Midbrain (tissue), 1 donor: ENCODE measurements around the gene KRTAP10-7.
"Not testable (repeated sequence)": the region's sequence is repeated elsewhere in the genome, so short reads cannot be mapped to it uniquely, and the experiment has no call there.

ENCODE experiments used
- DNase-seq: peaks from one replicate; lab custom pipeline; 2025; lab: John Stamatoyannopoulos, UW

The KRTAP10-7 gene

DNA sequence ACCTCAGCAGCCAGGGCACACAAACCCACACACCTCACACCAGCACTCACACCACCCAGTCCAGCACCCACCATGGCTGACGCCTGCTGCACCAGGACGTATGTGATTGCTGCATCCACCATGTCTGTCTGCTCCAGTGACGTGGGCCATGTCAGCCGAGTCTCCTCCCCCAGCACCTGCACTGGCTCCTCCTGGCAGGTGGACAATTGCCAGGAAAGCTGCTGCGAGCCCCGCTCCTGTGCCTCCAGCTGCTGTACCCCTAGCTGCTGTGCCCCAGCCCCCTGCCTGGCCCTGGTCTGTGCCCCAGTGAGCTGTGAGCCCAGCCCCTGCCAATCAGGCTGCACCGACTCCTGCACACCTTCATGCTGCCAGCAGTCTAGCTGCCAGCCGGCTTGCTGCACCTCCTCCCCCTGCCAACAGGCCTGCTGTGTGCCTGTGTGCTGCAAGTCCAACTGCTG is 11.7 kb downstream of the KRTAP10-7 start, which contains the start of gene KRTAP10-8:
Gene KRTAP10-8, plus strand, starts transcription at position 51 of the 458 bp plus-strand sequence. Its CDS starts 22 bp downstream, at position 73.
- no peak for DNase-seq

DNA sequence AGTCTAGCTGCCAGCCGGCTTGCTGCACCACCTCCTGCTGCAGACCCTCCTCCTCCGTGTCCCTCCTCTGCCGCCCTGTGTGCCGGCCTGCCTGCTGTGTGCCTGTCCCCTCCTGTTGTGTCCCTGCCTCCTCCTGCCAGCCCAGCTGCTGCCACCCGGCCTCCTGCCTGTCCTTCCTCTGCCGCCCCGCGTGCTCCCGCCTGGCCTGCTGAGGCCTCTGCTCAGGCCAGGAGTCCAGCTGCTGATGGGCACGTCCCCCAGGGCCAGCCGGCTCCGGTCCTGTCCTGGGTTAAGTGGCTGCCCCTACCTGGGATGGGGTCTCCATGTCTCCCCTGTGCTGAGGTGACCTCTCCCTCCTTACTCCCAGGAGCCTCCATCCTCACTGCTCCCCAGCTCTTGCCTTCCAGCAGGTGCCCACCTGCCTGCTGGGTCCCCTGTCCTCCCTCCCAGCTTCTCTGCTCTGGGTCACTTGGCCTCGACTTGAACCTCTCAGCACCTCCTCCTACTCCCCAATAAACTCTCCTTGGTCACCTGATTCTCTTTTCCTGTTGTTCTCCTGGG is 12.4 kb downstream of the KRTAP10-7 start:
- DNase-seq: no peak

DNA sequence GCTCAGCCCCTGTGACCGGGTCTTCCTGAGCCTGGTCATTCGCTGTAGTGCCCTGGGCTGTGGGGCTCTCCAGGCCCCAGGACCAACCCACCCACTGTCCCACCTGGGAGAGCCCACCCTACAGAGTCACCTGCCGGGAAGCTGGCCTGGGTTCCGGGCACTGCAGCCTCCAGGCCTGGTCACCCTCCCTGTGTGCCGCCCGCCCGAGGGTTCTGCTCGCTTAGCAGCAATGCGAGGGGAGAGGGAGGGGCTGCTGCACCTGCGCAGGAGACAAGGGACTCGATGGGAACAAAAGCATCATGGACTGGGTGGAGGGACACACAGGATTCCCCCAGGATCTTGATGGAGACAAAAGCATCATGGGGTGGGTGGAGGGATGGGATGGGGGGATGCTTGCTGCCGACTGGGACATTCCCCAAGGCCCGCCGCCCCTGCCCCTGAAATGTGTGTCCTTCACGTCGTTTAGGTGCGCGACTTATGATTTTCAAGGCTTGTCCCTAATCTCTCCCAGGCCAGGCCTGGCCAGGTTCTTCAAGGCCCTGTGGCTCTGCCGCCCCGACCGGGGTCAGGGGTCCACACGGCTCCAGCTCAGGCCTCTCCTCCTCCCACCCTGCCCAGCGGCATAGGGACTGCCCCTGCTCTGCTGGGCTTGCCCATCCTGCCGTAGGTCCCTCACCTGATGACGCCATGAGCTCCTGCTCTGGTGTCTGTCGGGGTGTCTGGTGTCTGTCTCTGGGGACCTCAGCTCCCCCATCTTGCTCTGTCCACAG is 13.2 kb downstream of the KRTAP10-7 start:
- DNase-seq: no peak

DNA sequence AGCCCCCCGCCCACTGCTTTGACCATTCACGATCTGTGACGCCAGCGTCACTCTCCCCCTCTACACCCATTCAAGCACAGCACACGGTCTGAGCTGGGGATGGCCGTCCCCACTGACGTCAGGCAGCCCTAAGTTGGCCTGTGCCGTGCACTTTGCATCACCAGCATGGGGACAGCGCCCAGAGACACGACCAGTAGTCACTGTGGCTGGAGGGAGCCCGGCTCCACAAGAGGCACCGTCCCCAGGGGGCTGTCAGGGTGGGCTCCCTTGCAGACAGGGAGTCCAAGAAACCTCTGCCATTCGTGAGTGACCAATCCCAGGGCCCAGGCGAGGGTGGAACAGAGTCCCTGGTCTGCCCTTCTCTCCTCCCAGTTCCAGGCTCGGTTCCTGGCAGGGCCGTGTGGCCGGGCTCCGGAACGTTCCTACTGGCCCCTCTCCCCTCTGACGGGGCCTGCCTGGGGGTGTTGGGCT is 13.8 kb downstream of the KRTAP10-7 start:
- DNase-seq: no peak

DNA sequence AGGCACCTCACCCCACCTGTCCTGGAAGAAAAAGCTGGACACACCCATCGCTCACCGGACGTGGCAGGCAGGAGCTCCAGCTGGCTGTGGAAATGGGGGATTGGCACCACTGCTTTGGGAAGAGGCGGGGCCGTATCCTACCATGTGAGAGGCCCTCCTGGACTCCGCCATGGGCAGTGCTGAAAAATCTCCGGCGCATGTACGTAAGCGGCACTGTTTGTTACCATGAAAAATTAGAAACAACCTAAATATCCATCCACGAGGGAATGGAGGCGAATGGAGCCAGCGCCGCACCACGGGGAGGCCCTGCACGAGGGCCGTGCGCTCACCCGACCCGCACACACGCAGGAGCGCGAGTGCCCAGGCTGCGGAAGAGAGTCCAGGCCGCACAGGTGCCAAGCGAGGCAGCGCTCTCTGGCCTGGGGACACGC is 14.6 kb downstream of the KRTAP10-7 start:
- no peak for DNase-seq

DNA sequence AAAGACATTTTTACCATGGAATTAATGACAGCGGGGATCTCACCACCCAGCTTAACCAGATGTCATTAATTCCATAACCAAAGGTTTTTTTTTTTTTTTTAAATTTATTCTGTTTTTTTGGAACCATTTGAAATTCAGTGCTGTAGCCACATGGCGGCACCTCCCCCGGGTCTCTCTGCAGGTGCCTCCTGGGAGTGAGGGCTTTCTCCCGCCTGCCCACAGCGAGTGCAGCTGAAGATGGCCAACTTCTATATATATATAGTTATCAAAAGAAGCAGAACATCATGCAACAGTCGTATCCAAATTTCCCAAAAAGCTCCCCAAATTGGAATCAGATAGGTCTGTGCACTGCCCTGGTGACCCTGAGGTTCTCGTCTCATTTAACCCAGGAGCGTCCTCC is 15.1 kb downstream of the KRTAP10-7 start:
- no peak for DNase-seq

DNA sequence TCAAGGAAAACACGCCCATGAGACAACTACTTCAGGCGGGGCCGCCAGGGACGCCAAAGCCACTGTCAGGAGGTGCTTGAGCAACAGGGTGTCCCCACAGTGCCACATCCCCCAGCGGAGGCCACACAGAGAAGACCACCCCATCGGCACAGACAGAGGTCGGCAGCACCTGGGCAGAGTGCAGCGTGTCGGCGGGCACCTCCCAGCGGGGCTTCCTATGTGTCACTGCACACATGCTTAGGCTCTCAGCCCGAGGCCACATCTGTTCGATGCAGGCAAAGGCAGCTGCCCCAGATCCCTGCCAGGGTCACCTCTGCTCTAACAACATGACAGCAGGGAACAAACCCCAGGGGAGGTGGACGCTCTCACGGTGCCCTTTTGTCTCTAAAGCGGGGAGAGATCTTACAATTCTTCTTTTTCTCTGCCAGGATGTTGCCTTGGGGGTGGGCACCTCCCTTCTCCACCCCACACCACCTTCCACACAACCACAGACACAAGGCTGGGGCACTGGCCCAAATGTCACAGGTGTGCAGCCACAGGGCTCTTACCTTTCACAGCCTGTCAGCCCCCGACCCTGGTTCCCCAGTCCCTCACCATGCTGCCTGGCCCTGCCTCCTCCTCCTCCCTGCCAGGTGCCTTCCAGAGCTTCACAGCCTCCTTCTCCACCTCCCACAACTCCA is 15.7 kb downstream of the KRTAP10-7 start:
- no peak for DNase-seq

DNA sequence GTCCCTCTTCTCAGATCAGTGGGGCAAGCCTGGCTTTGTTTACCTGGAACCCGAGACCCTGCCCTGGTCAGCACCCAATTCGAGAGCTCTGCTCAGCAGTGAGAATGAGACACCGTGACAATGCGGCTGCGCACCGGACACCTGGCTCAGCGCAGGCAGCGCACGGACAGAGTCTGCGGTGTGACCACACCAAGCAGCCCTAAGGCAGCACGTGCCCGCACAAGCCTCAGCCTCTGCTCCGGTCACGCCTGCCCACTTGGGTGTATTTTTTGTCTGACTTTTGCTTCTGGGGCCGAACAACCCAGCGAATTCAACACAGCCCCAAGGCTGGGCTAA is 16.2 kb downstream of the KRTAP10-7 start:
- no peak for DNase-seq

DNA sequence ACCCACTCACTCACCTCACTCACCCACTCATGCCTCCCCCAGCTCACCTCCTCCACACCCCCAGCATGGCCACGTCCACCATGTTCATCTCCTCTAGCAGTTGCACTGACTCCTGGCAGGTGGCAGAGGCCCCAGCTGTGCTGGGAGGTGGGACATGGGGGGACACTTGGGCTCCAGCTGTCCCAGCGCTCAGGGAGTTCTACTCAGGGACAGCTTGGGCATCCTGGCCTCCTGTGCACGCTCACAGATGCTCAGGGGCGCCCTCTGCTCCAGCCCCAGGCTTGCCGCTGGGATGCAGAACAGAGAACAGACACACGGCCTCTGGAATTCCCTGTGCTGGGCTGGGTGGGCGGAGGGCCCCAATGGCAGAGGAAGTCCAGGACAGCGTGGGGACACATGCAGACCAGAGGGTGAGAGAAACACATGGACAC is 16.7 kb downstream of the KRTAP10-7 start:
- DNase-seq: no peak

DNA sequence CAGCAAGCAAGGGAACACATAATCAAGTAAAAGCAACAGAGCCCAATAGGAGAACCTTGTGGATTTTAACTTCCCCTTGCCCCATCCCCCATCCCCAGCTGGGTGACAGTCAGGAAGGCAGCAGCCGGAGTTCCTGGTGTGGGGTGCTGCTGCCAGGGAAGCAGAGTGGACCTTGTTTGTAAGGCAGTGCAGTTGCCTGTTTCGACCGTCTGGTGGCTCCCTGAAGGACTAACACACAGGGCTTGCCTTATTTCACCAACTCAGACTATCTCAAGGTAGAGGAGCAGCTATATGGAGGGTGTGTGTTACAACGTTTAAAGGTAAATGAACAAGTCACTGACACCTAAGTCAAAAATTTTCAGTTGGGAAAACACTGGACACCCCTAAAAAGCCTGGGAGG is 18.1 kb downstream of the KRTAP10-7 start:
- DNase-seq: no peak

DNA sequence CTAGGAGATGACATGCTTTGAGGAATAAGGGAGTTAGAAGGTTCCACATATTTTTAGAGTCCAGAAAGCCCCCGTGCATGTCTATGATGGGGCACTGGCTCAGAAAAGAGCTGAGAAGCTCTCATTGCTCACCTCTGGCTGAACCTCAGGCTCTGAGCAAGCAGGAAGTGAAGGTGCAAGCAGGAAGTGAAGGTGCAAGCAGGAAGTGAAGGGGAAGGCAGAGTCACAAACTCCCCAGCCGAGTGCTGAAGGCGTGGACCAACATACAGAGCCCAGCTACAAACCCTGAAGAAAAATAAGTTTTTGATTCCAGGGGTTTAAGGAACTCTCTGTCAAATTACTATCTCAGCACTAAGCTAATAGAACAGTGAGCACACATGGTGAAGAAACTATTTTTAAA is 18.5 kb downstream of the KRTAP10-7 start:
- no peak for DNase-seq

DNA sequence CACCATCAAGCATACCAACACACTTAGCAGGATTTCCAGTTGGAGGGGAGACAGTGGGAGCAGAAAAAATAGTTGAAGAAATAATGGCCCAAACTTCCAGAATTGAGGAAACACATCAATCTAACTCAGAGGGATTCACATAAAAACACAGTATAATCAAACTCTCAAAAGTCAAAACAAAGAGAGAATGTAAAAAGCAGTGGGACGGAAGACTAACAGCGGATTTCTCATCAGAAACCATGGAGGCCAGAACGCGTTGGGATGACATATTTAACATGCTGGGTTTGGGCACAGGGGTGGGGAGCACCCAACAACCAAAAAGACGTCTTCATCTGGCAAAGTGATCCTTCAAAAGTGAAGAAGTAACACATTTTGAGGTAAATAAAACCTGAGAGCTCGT is 19.5 kb downstream of the KRTAP10-7 start:
- no peak for DNase-seq

DNA sequence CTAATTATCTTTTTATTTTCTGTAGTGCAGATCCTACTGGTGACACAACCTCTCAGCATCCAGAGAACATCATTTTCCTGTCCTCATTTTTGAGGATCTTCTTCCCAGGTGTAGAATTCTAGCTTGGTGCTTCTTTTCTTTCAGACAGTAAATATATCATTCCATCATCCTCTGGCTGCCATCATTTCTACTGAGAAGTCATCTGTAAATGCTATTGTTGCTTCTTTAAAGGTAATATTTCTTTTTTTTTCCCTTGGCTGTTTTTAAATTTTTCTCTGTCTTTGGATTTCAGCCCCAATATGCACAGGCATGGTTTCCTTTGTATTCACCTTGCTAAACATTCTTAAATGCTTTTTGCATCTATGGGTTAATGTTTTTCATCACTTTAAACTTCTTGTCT is 23.2 kb downstream of the KRTAP10-7 start:
- no peak for DNase-seq

DNA sequence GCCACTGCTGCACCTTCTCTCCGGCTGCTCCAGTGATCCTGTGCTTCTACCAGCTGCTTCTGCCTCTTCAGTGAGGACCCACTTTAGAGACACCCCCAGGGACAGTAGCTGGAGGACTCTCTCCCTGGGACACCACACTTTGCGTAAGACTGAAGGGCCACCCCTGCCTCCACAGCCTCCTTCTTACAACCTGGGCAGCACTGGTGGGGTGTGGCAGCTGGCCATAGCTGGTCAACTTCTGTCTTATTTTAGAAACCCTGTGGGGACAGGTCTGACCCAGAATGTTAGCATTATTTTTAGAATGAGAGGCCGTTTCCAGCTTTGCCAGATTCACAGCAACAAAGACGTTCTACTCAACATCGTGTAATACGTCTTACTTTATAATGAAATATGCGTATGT is 25.4 kb downstream of the KRTAP10-7 start:
- no peak for DNase-seq

DNA sequence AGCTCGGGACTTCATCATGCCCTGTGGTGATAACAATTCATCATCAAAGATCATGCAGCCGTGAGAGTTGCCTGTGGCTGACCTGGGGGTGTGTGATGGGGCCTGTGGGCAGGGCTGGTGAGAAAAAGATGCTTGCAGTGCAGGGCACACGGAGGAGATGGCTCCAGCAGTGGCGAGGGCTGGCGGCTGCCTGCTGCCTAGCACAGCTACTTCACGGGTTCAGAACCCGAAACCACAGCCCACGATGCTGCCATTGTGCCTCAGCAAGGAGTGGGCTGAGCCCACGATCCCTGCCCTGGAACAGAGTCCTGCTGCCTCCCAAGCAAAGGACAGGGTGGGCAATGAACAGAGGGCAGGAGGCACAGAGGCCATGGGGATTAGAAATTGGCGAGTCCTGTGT is 25.9 kb downstream of the KRTAP10-7 start:
- no peak for DNase-seq

DNA sequence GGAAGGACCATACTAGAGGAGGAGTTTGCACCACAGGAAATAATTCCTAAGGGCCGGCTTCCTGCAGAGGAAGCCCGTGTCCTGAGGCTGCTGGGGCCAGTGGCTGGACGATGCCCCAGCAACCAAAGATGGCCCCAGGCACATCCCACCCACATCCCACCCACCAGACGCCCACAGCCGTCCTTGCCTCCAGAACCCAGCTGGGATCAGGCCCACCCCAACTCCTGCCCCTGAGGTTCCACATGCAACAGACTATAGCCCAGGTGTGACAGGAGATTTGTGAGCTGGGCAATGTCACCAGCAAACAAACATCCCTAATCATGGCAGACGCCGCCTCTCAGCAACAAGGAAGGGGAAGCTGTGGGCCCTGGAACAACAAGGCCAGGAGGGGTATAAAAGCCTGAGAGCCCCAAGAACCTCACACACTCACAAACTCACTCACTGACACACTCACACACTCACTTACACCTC is 26.3 kb downstream of the KRTAP10-7 start, which contains the start of gene KRTAP10-9:
Gene KRTAP10-9, plus strand, starts transcription at position 421 of the 471 bp plus-strand sequence. CDS start 79 bp downstream, outside the sequence.
- DNase-seq: no peak

DNA sequence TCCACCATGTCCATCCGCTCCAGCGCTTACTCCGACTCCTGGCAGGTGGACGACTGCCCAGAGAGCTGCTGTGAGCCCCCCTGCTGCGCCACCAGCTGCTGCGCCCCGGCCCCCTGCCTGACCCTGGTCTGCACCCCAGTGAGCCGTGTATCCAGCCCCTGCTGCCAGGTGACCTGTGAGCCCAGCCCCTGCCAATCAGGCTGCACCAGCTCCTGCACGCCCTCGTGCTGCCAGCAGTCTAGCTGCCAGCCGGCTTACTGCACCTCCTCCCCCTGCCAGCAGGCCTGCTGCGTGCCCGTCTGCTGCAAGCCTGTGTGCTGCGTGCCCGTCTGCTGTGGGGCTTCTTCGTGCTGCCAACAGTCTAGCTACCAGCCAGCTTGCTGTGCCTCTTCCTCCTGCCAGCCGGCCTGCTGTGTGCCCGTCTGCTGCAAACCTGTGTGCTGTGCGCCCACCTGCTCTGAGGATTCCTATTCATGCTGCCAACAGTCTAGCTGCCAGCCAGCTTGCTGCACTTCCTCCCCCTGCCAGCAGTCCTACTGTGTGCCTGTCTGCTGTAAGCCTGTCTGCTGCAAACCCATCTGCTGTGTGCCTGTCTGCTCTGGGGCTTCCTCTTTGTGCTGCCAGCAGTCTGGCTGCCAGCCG is 26.9 kb downstream of the KRTAP10-7 start:
- not testable (repeated sequence) for DNase-seq

DNA sequence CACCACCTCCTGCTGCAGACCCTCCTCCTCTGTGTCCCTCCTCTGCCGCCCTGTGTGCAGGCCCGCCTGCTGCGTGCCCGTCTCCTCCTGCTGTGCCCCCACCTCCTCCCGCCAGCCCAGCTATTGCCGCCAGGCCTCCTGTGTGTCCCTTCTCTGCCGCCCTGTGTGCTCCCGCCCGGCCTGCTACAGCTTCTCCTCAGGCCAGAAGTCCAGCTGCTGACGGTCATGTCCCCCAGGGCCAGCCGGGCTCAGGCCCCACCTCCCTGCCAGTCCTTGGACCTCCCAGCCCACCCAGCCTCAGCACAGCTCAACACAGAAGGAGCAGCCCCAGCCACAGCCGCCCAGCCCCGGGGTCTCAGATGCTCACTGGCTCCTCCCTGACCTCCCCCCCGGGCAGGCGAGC is 27.4 kb downstream of the KRTAP10-7 start:
- DNase-seq: not testable (repeated sequence)

DNA sequence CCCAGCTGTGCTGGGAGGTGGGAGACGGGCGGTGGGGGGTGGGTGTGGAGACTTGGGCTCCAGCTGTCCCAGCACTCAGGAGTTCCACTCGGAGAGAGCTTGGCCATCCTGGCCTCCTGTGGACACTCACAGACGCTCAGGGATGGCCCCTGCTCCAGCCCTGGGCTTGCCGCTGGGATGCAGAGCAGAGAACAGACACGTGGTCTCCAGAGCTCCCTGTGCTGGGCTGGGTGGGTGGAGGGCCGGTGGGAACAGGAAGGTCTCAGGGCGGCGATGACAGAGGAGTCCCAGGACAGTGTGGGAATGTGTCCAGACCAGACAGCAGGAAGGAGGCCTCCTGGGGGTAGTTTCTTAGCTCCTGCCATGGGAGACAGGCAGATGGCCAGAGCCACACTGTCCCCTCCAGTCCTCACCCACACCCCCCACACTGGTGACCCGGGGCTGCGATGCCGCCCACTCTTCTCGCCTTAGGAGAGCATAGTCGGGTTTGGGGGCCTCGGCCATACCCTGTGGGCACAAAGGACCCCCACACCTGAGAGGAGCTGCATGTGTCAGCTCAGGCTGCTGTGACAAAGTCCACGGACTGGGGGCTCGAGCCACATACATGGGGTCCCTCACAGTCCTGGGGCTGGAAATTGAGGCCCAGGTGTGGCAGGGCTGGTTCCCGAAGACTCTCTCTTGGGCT is 28.5 kb downstream of the KRTAP10-7 start:
- DNase-seq: no peak

DNA sequence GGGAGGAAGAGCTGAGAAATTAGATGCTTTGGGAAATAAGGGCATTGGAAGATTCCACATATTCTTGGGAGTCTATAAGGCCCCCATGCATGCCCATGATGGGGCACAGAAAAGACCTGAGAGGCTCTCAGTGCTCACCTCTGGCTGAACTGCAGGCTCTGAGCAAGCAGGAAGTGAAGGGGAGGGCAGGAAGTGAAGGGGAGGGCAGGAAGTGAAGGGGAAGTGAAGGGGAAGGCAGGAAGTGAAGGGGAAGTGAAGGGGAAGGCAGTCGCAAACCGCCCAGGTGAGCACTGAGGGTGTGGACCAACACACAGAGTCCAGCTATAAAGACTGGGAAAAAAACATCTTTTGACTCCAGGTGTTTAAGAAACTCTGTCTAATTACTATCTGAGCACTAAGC is 30.0 kb downstream of the KRTAP10-7 start:
- DNase-seq: no peak

DNA sequence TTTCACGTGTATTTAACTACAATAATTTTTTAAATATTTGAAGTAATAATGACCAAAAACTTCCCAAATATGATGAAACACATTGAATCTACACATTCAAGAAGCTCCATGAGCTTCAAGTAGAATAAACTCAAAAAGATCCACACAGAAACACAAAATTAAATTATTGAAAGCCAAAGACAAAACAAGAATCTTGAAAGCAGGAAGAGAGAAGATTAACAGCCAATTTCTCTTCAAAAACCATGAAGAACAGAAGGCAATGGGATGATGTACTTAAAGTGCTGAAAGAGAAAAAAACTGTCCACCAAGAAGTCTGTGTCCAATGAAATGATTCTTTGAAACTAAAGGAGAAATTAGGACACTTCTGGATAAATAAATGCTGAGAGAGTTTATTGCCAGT is 31.7 kb downstream of the KRTAP10-7 start:
- no peak for DNase-seq
